Omental fat pad (tissue), 4 donors: ENCODE measurements around the gene COA1. TPM values are rescaled to one million over a fixed set of nuclear protein-coding genes. Genes with fewer than 3 reads are reported as not detected.
A peak's percentile ranks its signal among the peaks of the same experiment; 100 is the strongest.

ENCODE experiments used
- ATAC-seq: fragments of 150-250 bp; one replicate; pipeline ENCODE4 v1.9.1; 2016; ENCODE audit warnings: mild to moderate bottlenecking, moderate library complexity; ENCODE audit not compliant: low FRiP score
- DNase-seq: peaks from one replicate; pipeline ENCODE4 v3.0.0-alpha.2; 2019; ENCODE audit warnings: low spot score
- total RNA-seq, 4 donors: library from RNA; depleted of rRNA; stranded (reverse); fragments of >200 nt; gene quantifications; one replicate each; pipeline ENCODE4 v1.1.0, GENCODE V29; 2016
- TF ChIP-seq, protein P1 (sequence below), 3 donors: fragments of 450-650 bp; IDR thresholded peaks; one replicate each; pipeline ENCODE4 v1.5.1; 2016 to 2017; ENCODE audit warnings: antibody characterized with exemption in 3 of 3, mild to moderate bottlenecking in 3 of 3, moderate library complexity in 2 of 3

The COA1 gene
- total RNA-seq, 4 donors from 2014 or later, result 34.5 to 57.4 (median 44.3) TPM

DNA sequence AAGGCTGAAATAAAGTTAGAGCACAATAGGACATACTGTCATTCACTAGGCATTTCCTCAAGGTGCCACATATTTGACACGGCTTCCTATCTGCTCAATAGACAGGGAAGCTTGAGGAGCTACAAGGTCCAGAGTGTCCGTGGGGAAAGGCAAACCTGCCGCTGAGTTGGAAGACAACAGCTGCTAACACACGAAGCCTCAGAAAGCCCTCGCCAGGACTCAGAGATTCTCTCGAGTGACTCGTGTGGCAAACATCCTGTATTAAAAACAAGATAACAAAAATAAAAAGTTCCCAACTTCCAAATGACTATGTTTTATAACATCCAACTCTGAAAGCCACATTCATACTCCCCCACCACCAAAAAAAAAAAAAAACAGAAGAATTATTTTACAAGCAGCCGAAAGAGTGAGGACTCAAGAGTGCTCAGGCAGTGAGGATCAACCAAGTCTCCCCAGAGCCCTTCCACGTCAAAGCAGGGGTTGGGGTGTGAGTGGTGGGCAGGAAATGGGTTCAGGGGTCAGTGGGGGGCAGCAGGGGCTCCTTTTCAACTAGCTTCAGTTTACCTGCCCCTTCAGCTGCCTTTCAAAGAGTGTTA lies 78.8 kb downstream of the COA1 start:
- DNase-seq, result no peak
- TF ChIP-seq, protein P1, sequence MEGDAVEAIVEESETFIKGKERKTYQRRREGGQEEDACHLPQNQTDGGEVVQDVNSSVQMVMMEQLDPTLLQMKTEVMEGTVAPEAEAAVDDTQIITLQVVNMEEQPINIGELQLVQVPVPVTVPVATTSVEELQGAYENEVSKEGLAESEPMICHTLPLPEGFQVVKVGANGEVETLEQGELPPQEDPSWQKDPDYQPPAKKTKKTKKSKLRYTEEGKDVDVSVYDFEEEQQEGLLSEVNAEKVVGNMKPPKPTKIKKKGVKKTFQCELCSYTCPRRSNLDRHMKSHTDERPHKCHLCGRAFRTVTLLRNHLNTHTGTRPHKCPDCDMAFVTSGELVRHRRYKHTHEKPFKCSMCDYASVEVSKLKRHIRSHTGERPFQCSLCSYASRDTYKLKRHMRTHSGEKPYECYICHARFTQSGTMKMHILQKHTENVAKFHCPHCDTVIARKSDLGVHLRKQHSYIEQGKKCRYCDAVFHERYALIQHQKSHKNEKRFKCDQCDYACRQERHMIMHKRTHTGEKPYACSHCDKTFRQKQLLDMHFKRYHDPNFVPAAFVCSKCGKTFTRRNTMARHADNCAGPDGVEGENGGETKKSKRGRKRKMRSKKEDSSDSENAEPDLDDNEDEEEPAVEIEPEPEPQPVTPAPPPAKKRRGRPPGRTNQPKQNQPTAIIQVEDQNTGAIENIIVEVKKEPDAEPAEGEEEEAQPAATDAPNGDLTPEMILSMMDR (IDR thresholded peaks at IDR 0.05), result no peak
- no peak for ATAC-seq

DNA sequence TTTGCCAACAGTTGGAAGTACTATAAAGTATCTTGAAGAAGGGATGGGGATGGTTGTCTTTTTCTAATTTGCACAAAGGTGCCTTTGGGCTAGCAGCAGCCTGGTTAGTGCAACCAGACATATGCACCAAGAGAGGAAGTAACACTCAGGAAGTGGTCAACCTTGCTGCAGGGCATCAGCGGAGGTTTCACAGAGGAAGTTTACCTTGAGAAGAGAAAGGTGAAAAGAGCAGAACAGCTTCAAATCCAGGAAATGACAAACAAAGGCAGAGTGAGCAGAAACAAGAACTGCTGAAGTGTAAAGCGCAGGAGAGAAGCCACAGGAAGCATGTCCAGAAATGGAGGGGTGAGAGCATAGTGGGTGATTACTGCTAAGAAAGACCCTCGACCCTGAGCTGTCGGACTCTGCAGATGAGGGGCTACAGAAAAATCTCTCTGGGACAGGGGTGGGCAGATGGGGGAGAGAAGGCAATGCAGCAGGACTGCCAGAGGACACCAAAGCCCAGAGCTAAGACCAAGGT lies 79.5 kb downstream of the COA1 start:
- TF ChIP-seq, protein P1 (IDR thresholded peaks at IDR 0.05), result no peak
- no peak for DNase-seq
- no peak for ATAC-seq

DNA sequence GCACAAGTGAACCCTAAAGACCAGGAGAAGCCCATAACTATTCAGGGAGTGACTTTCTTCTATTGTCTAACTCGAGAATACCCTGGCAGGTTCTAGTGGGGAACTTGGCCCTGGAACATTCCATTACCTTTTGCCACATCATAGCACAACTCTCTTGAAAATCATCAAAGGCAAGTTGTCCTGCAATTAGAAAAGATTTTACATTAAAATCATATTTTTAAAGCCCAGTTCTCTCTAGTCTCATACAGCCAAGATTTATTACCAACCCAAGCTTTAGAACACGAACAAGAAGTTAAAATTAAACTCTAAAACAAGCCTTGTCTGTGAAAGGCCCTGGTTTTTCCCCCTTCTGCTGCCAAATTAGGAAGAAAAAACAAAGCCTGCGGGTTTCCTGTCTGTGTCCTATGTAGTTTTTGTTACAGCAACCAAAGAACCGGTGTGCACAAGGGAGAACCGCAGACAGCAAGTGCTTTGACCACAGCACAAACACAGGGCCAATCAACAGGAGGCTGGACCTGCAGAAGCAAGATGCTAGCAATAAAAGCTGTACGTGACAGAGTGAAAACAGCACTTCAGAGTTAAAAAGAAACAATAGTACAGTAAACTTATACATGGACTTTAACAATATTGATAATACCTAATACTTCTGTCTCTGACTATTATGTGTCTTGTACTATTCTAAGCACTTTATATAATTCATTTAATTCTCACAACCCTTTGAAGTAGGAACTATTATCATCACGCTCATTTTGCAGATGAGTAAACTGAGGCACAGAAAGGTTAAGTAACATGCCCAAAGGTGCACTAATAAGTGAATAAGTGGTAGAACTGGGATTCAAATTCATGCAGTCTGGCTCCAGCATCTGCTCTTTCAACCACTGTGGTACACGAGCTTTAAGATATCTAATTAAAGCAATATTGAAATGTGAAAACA lies 80.6 kb downstream of the COA1 start:
- no peak for ATAC-seq

DNA sequence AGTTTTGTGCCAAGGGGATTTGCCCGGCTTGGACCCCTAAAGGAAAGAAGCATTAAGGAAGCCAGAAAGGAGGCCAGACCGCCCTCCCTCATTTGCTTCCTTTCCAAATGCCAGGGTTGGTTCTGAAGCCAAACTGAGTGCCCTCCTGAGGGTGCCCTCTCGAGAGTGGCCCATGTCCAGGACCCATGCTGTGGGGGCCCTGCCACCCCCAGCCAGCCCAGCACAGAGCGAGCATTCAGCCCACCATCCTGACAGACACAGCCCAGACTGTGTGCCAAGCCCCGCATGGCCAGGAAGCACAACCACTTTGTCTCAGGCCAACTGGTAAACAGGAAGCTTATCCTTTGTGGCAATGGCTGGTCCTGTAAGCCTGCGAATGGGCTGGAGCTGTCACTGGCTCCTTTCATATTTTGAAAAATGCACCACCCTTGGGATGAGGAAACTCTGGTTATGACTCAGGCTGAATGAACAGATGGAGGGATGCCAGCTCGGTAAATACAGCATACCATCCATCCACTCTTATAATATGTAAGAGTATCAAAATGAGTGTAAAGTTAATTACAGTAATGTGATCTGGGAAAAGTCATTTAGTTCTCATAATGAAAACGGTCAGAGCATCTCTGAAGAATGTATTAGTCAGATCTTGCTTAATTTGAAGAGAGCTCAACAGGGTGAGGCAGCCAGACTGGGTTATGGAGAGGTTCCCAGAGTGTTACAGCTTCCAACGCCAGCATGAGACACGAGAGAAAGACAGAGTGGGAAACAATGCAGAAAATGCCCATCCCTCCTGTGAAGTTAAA lies 81.5 kb downstream of the COA1 start:
- ATAC-seq (peak; percentile 93), DNase-seq (peak; percentile 54)
- TF ChIP-seq, protein P1 (IDR thresholded peaks at IDR 0.05), result no peak

More for the DNA sequence above, 80.6 kb downstream of the COA1 start:
- TF ChIP-seq, protein P1 (IDR thresholded peaks at IDR 0.05), result no peak
- no peak for DNase-seq

DNA sequence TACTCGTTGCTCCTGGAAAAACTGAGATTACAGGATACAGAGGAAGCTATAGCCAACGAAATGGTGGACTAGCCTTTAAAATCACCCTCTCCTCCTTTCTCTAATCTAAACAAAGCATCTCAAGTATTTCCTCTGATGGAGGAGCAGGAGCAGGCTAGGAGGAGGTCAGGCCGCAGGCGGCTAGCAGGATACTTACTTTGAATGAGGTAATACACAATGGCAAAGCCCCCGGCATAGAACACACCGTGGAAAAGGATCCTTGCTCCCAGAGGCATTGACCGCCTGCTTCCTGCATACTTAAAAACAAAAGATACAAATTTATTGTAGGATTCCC lies 82.0 kb downstream of the COA1 start:
- no peak for DNase-seq
- no peak for ATAC-seq
- TF ChIP-seq, protein P1 (IDR thresholded peaks at IDR 0.05), result no peak

DNA sequence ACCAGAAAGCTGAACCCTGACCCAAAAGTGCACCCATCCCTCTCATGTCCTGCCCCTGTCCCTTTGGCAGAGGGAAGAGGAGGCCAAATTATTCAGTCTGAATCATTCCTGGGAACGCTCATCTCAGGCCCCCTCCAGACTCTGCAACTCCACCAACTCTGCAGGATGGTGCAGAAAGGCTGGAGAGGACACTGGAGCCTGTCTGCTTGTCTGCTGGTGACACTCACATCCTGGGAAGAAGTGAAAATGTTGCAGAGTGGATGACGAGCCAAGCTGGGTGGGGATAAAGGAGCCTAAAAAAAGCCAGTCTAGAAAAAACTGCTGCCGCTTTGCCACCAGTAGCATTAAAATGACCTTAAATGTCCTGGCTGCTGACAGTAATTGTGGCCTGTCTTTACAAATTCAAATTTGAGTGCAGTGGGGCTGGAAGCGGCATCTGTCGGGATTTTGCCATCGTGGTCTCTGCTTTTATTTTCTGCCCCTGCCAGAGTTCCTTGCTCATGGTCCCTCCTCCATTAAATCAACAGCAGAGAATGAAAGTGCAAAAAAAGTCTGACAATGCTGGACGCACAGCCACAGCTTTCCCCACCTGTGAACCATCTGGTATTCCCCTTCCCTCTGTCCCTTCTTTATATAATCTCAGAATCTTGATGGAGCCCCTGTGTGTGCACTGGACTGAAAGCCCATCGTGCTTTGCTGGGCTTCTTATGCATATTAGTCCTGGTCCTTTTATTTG lies 82.6 kb downstream of the COA1 start:
- no peak for ATAC-seq
- no peak for DNase-seq
- TF ChIP-seq, protein P1 (IDR thresholded peaks at IDR 0.05), result no peak
